Caco-2 (cell line): ENCODE data around the gene SCRG1. TPM values are rescaled to one million over a fixed set of nuclear protein-coding genes. Genes with fewer than 3 reads are reported as not detected.

Experiments
- BruUV-seq: library from RNA; stranded (reverse); fragments of 400-500 nt; replicated peaks from 2 replicates; lab custom pipeline; 2021; lab: Mats Ljungman, UMichigan
- CTCF ChIA-PET: fragments of 300-600 bp; sonication (Branson Sonifier 250); formaldehyde crosslinking; loops from one replicate; lab custom pipeline; 2022; ENCODE audit warnings: antibody characterized with exemption; lab: Charles Lee
- POLR2A ChIA-PET: fragments of 300-600 bp; sonication (Branson Sonifier 250); formaldehyde crosslinking; loops from one replicate; lab custom pipeline; 2022; ENCODE audit warnings: antibody characterized with exemption; lab: Charles Lee
- DNase-seq, 2 experiments: peaks; one replicate each; pipeline versions ENCODE4 v3.0.0 to v3.0.0-alpha.2; 2020 to 2022
- H3K27me3 ChIP-seq: replicated peaks from 2 replicates; pipeline ENCODE4 v1.6.0; 2011; ENCODE audit warnings: low read length; ENCODE audit not compliant: control insufficient read depth, insufficient read depth
- H3K36me3 ChIP-seq: 2 replicates; pipeline ENCODE4 v1.5.1; 2011; ENCODE audit warnings: low read length; ENCODE audit not compliant: control insufficient read depth, insufficient read depth
- H3K4me1 ChIP-seq: fragments of 250-450 bp; sonication (Bioruptor Pico); 2 replicates; pipeline ENCODE4 v1.5.1; 2020; ENCODE audit warnings: mild to moderate bottlenecking
- H3K4me3 ChIP-seq: 2 replicates; pipeline ENCODE4 v1.5.1; 2011; ENCODE audit warnings: low read depth, mild to moderate bottlenecking, control low read depth, low read length
- H3K9me3 ChIP-seq: fragments of 250-450 bp; sonication (Bioruptor Pico); 2 replicates; pipeline ENCODE4 v1.5.1; 2020; ENCODE audit warnings: mild to moderate bottlenecking, moderate library complexity
- H3K27ac Mint-ChIP-seq: one replicate; pipeline ENCODE4 v1.8.0; 2022; ENCODE audit warnings: mixed read lengths; ENCODE audit not compliant: unreplicated experiment
- H3K27me3 Mint-ChIP-seq: one replicate; pipeline ENCODE4 v1.8.0; 2022; ENCODE audit warnings: mixed read lengths; ENCODE audit not compliant: insufficient read depth, unreplicated experiment
- H3K36me3 Mint-ChIP-seq: one replicate; pipeline ENCODE4 v1.8.0; 2022; ENCODE audit warnings: mild to moderate bottlenecking, mixed read lengths; ENCODE audit not compliant: insufficient read depth, unreplicated experiment
- H3K4me1 Mint-ChIP-seq: one replicate; pipeline ENCODE4 v1.8.0; 2022; ENCODE audit warnings: low read depth, mixed read lengths; ENCODE audit not compliant: unreplicated experiment
- H3K4me3 Mint-ChIP-seq: one replicate; pipeline ENCODE4 v1.8.0; 2022; ENCODE audit warnings: mild to moderate bottlenecking, moderate library complexity, mixed read lengths; ENCODE audit not compliant: unreplicated experiment
- H3K9me3 Mint-ChIP-seq: one replicate; pipeline ENCODE4 v1.8.0; 2022; ENCODE audit warnings: mixed read lengths; ENCODE audit not compliant: unreplicated experiment
- intact Hi-C: fragments of 100-400 bp; cut with micrococcal nuclease; formaldehyde crosslinking; loops from one replicate; pipeline ENCODE4 v1.10.0; 2022; ENCODE audit not compliant: unreplicated experiment
- total RNA-seq: library from RNA; stranded (reverse); gene quantifications from 2 replicates; pipeline ENCODE4 v1.2.3, GENCODE V29; 2022
- TF ChIP-seq, protein P1 (sequence below), 2 experiments: fragments of 200-600 bp in 1 of 2; IDR thresholded peaks; 1 replicate in 1 of 2; 2 replicates in 1 of 2; pipeline versions ENCODE4 v1.5.1 to v1.8.0; 2011 to 2022; ENCODE audit warnings: antibody characterized with exemption in 1 of 2, control low read depth in 1 of 2, inconsistent platforms in 1 of 2, low read depth in 1 of 2, low read length in 1 of 2, mild to moderate bottlenecking in 1 of 2, moderate library complexity in 1 of 2; ENCODE audit not compliant: insufficient read depth in 1 of 2, severe bottlenecking in 1 of 2, unreplicated experiment in 1 of 2

Gene SCRG1
- total RNA-seq, 1 experiment from 2014 or later: not detected

DNA sequence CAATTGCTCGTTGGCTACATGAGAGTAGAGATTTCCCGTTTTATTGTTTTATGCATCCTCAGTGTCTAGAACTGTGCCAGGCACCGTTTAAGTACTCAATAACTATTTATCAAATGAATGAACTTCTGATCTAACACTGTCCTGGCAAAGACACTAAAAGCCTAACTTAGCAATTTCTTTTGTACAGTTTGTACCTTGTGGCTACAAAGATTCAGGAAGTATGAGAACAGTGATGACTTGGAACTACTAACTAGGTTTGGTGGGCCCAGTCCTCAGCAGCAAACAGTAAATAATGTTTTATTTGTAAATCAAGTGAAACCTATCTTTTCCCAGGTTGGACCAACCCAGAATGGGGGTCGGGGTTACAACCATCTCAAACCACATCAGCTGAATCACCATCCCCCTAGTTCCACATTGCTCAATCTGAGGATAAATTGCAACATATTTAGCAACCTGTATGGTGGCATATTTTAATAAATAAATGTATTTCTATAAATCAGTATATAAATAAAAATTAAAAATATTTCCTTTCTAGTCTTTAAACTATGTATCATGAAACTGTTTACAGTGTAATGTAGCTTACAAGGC lies 12.3 kb upstream of the SCRG1 start:
- TF ChIP-seq, protein P1, sequence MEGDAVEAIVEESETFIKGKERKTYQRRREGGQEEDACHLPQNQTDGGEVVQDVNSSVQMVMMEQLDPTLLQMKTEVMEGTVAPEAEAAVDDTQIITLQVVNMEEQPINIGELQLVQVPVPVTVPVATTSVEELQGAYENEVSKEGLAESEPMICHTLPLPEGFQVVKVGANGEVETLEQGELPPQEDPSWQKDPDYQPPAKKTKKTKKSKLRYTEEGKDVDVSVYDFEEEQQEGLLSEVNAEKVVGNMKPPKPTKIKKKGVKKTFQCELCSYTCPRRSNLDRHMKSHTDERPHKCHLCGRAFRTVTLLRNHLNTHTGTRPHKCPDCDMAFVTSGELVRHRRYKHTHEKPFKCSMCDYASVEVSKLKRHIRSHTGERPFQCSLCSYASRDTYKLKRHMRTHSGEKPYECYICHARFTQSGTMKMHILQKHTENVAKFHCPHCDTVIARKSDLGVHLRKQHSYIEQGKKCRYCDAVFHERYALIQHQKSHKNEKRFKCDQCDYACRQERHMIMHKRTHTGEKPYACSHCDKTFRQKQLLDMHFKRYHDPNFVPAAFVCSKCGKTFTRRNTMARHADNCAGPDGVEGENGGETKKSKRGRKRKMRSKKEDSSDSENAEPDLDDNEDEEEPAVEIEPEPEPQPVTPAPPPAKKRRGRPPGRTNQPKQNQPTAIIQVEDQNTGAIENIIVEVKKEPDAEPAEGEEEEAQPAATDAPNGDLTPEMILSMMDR (IDR thresholded peaks at IDR 0.05; ENCODE audit: insufficient read depth in 1 of 2, low read depth in 1 of 2, low read length in 1 of 2, severe bottlenecking in 1 of 2, unreplicated experiment in 1 of 2): no peak
- H3K4me1 Mint-ChIP-seq: no peaks in the 10 kb centered on the region
- DNase-seq: no peak
- CTCF ChIA-PET: no interaction called here
- no peaks in the 10 kb centered on the region for H3K36me3 Mint-ChIP-seq
- no peaks in the 10 kb centered on the region for H3K9me3 ChIP-seq
- no peak overlapping the region for H3K4me3 Mint-ChIP-seq
- intact Hi-C loops: no loop called here
- no peaks in the 10 kb centered on the region for H3K27me3 Mint-ChIP-seq
- no peaks in the 10 kb centered on the region for H3K4me1 ChIP-seq
- H3K4me3 ChIP-seq: no peak overlapping the region
- no peaks in the 10 kb centered on the region for H3K27me3 ChIP-seq
- POLR2A ChIA-PET: no interaction called here
- no TSS peak for BruUV-seq
- H3K9me3 Mint-ChIP-seq: no peaks in the 10 kb centered on the region
- no peaks in the 10 kb centered on the region for H3K36me3 ChIP-seq
- no peak overlapping the region for H3K27ac Mint-ChIP-seq

DNA sequence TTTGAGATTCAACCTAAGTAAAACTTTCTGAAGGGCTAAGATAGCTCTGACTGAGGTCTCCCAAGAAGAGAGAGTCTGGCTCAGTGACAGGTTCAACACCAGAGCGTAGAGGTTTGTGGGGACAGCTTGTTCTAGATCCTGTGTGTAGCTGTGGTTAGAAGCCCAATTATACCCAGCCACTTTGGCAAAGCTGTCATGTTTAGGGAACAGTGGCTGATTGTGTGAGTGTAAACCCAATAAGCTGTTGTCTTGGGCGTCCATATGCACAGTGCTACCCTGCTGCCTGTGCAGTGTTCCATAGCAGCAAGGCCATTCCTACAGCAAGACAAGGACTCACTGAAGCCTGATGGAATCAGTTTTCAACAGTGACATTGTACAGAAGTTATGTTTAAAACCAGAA lies 11.2 kb upstream of the SCRG1 start:
- DNase-seq: no peak
- Histone ChIP-seq H3K36me3 (no peaks in the 10 kb centered on the region), H3K4me3 (no peak overlapping the region), H3K27me3 (no peaks in the 10 kb centered on the region), H3K4me1 (no peaks in the 10 kb centered on the region), H3K9me3 (no peaks in the 10 kb centered on the region)
- Mint-ChIP-seq H3K4me1 (no peaks in the 10 kb centered on the region), H3K9me3 (no peaks in the 10 kb centered on the region), H3K36me3 (no peaks in the 10 kb centered on the region), H3K27me3 (no peaks in the 10 kb centered on the region), H3K27ac (no peak overlapping the region), H3K4me3 (no peak overlapping the region)
- BruUV-seq: no TSS peak
- ChIA-PET POLR2A (interaction anchor here (1.0 kb wide), 1 partner anchor 76 kb away, joined by 3 read pairs; the partner anchor contains the start of gene HMGB2), CTCF (no interaction called here)
- TF ChIP-seq, protein P1 (IDR thresholded peaks at IDR 0.05; ENCODE audit: insufficient read depth in 1 of 2, low read depth in 1 of 2, low read length in 1 of 2, severe bottlenecking in 1 of 2, unreplicated experiment in 1 of 2): no peak
- intact Hi-C loops: no loop called here

DNA sequence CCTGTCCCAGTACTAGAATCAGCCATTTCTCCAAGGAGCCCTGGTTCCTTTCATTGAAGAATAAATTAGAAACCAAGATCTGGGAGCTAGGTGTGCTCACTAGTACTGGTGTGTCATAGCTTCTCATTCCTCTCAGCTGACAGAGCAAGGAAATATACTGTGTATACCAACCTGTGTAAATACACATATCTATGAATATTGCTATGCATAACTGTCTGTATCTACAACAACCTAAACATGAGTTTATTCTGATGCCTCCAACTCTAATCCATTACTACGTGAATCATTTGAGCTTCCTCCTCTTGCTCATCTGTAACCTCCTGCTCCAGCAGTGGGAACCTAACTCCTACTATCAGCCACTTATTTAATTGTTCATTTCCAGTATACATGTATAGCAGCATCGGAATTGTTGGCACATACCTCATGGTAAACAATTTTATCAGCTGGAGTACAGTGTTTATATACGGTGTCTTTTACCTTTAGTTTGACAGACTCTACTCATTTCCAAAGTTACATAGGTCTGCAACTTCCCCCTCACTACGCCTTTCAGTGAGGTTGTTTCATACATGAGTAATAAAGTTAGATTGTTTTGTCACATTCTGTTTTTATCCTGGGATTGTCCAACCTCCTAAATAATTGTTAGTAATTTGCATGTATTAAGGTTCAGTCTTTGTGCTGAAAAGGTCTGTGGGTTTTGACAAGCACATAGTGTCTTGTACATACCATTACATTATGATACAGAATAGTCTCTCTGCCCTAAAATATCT lies 7.1 kb upstream of the SCRG1 start:
- ChIA-PET CTCF (no interaction called here), POLR2A (no interaction called here)
- intact Hi-C loops: no loop called here

More for the DNA sequence above, 7.1 kb upstream of the SCRG1 start:
- TF ChIP-seq, protein P1 (IDR thresholded peaks at IDR 0.05; ENCODE audit: insufficient read depth in 1 of 2, low read depth in 1 of 2, low read length in 1 of 2, severe bottlenecking in 1 of 2, unreplicated experiment in 1 of 2): no peak
- H3K4me1 ChIP-seq: peaks cover 5% of the 10 kb centered on the region; the same call in 1 of the 2 replicates
- H3K9me3 ChIP-seq: no peaks in the 10 kb centered on the region
- BruUV-seq: no TSS peak
- Mint-ChIP-seq H3K27me3 (no peaks in the 10 kb centered on the region), H3K4me3 (no peak overlapping the region), H3K36me3 (no peaks in the 10 kb centered on the region), H3K4me1 (no peaks in the 10 kb centered on the region), H3K9me3 (no peaks in the 10 kb centered on the region), H3K27ac (no peak overlapping the region)
- no peaks in the 10 kb centered on the region for H3K36me3 ChIP-seq
- H3K27me3 ChIP-seq: no peaks in the 10 kb centered on the region
- no peak overlapping the region for H3K4me3 ChIP-seq
- no peak for DNase-seq
